A673 (cell line): ENCODE measurements around the gene ETAA1. TPM values are rescaled to one million over a fixed set of nuclear protein-coding genes. Genes with fewer than 3 reads are reported as not detected.

Experiments used
- BruUV-seq: library from RNA; stranded (reverse); fragments of 400-500 nt; replicated peaks from 2 replicates; lab custom pipeline; 2021; lab: Mats Ljungman, UMichigan
- CTCF ChIA-PET: fragments of 300-600 bp; sonication (Branson Sonifier 250); formaldehyde crosslinking; loops from one replicate; lab custom pipeline; 2022; ENCODE audit warnings: antibody characterized with exemption; lab: Charles Lee
- POLR2A ChIA-PET: fragments of 300-600 bp; sonication (Branson Sonifier 250); formaldehyde crosslinking; loops from one replicate; lab custom pipeline; 2022; ENCODE audit warnings: antibody characterized with exemption; ENCODE audit not compliant: low non-redundant PET; lab: Charles Lee
- DNase-seq: peaks from one replicate; pipeline ENCODE4 v3.0.0-alpha.2; 2015; ENCODE audit warnings: low spot score
- H3K27ac ChIP-seq: fragments of 200-600 bp; sonication (generic); 2 replicates; pipeline ENCODE4 v1.5.1; 2016; ENCODE audit warnings: mixed run types, low read depth, mild to moderate bottlenecking, mixed read lengths, antibody characterized with exemption, low read length; ENCODE audit not compliant: poor library complexity, severe bottlenecking
- H3K27me3 ChIP-seq: fragments of 200-600 bp; sonication (generic); replicated peaks from 2 replicates; pipeline ENCODE4 v1.6.1; 2017; ENCODE audit warnings: mixed run types, low read depth, mild to moderate bottlenecking, mixed read lengths, antibody characterized with exemption, low read length; ENCODE audit not compliant: insufficient read depth, poor library complexity
- H3K36me3 ChIP-seq: fragments of 200-600 bp; sonication (generic); 2 replicates; pipeline ENCODE4 v1.6.1; 2016; ENCODE audit warnings: mixed run types, mild to moderate bottlenecking, mixed read lengths, antibody characterized with exemption, low read length; ENCODE audit not compliant: insufficient read depth, poor library complexity, severe bottlenecking
- H3K4me1 ChIP-seq: fragments of 200-600 bp; sonication (generic); 2 replicates; pipeline ENCODE4 v1.6.1; 2017; ENCODE audit warnings: mixed run types, mild to moderate bottlenecking, mixed read lengths, antibody characterized with exemption, low read length; ENCODE audit not compliant: insufficient read depth, poor library complexity, severe bottlenecking
- H3K4me3 ChIP-seq: fragments of 200-600 bp; sonication (generic); 2 replicates; pipeline ENCODE4 v1.5.1; 2016; ENCODE audit warnings: low read depth, mixed run types, mild to moderate bottlenecking, mixed read lengths, low read length; ENCODE audit not compliant: poor library complexity, severe bottlenecking
- H3K9me3 ChIP-seq: fragments of 200-600 bp; sonication (generic); 2 replicates; pipeline ENCODE4 v1.6.1; 2016; ENCODE audit warnings: mixed run types, low read depth, mild to moderate bottlenecking, mixed read lengths, antibody characterized with exemption, low read length; ENCODE audit not compliant: poor library complexity, severe bottlenecking
- CTCF ChIP-seq: fragments of 300-800, 200-600 bp; sonication (generic); conservative IDR thresholded peaks from 2 replicates; pipeline ENCODE4 v1.5.1; 2017; ENCODE audit warnings: low read depth, mild to moderate bottlenecking, antibody characterized with exemption, low read length, moderate library complexity, mixed read lengths
- EZH2 ChIP-seq: fragments of 200-600 bp; sonication (generic); IDR thresholded peaks from 2 replicates; pipeline ENCODE4 v1.6.1; 2017; ENCODE audit warnings: borderline replicate concordance, low read depth, mild to moderate bottlenecking, mixed read lengths, antibody characterized with exemption, low read length; ENCODE audit not compliant: poor library complexity, severe bottlenecking
- intact Hi-C: fragments of 100-400 bp; cut with micrococcal nuclease; formaldehyde crosslinking; loops from one replicate; pipeline ENCODE4 v1.10.0; 2022; ENCODE audit not compliant: unreplicated experiment
- total RNA-seq: library from RNA; stranded (reverse); gene quantifications from 2 replicates; pipeline ENCODE4 v1.2.3, GENCODE V29; 2021

The ETAA1 gene
- total RNA-seq, 1 experiment from 2014 or later, result 17.2 TPM

- CTCF ChIA-PET, result no interaction called here
Observed at GRCh38 chr2:67457699-67458098, 60.6 kb downstream of the ETAA1 start.

GRCh38 chr2:67459761-67460160, 62.6 kb downstream of the ETAA1 start:
- ChIA-PET POLR2A (no interaction called here), CTCF (no interaction called here)
- Histone ChIP-seq H3K4me1 (no peaks in the 10 kb centered on the region), H3K27me3 (no peaks in the 10 kb centered on the region), H3K4me3 (no peak overlapping the region), H3K9me3 (no peaks in the 10 kb centered on the region), H3K27ac (no peak overlapping the region), H3K36me3 (no peaks in the 10 kb centered on the region)
- no peak for DNase-seq
- intact Hi-C loops, result no loop called here
- no peak for TF ChIP-seq EZH2
- no peak for TF ChIP-seq CTCF
- no TSS peak for BruUV-seq

More at GRCh38 chr2:67457699-67458098, 60.6 kb downstream of the ETAA1 start:
- H3K9me3 ChIP-seq, result no peaks in the 10 kb centered on the region
- no TSS peak for BruUV-seq
- TF ChIP-seq CTCF, result no peak
- TF ChIP-seq EZH2, result no peak
- no peaks in the 10 kb centered on the region for H3K27me3 ChIP-seq
- intact Hi-C loops, result no loop called here
- POLR2A ChIA-PET, result no interaction called here
- H3K36me3 ChIP-seq, result no peaks in the 10 kb centered on the region
- no peaks in the 10 kb centered on the region for H3K4me1 ChIP-seq
- H3K4me3 ChIP-seq, result no peak overlapping the region
- no peak overlapping the region for H3K27ac ChIP-seq
- no peak for DNase-seq
